OCI-LY3 (cell line): ENCODE data around the gene ZBTB16.
A peak's percentile ranks its signal among the peaks of the same experiment; 100 is the strongest.

Experiments
- H2AFZ ChIP-seq: fragments of 200-600, 300-600 bp; shearing (Covaris generic); 2 replicates; pipeline ENCODE4 v1.6.0; 2014; ENCODE audit warnings: antibody characterized with exemption, low read depth, low read length
- H3K27ac ChIP-seq: fragments of 200-600, 300-600 bp; sonication (generic); 2 replicates; pipeline ENCODE4 v1.5.1; 2014; ENCODE audit warnings: mild to moderate bottlenecking, low read length, moderate library complexity, mixed read lengths
- H3K27me3 ChIP-seq: fragments of 200-600, 300-600 bp; sonication (generic); 2 replicates; pipeline ENCODE4 v1.6.1; 2014; ENCODE audit warnings: low read depth, low read length, mixed read lengths
- H3K36me3 ChIP-seq: fragments of 200-600, 300-600 bp; sonication (generic); replicated peaks from 2 replicates; pipeline ENCODE3; 2014; ENCODE audit warnings: low read depth, low read length, mixed read lengths
- H3K4me1 ChIP-seq: fragments of 300-600, 200-600 bp; sonication (generic); 2 replicates; pipeline ENCODE4 v1.6.1; 2014; ENCODE audit warnings: low read length, mixed read lengths
- H3K4me2 ChIP-seq: fragments of 200-600, 300-600 bp; sonication (generic); 2 replicates; pipeline ENCODE4 v1.6.1; 2014; ENCODE audit warnings: low read length, mixed read lengths
- H3K4me3 ChIP-seq: fragments of 300-600, 200-600 bp; sonication (generic); 2 replicates; pipeline ENCODE4 v1.5.1; 2014; ENCODE audit warnings: antibody characterized with exemption, mild to moderate bottlenecking, low read length, moderate library complexity
- H3K79me2 ChIP-seq: fragments of 300-600, 200-600 bp; shearing (Covaris generic); 2 replicates; pipeline ENCODE4 v1.6.1; 2014; ENCODE audit warnings: mild to moderate bottlenecking, low read length, mixed read lengths
- H3K9ac ChIP-seq: fragments of 300-600, 200-600 bp; shearing (Covaris generic); 2 replicates; pipeline ENCODE4 v1.6.0; 2014; ENCODE audit warnings: mild to moderate bottlenecking, low read length, moderate library complexity
- H3K9me3 ChIP-seq: fragments of 200-600, 300-600 bp; shearing (Covaris generic); 2 replicates; pipeline ENCODE4 v1.6.1; 2014; ENCODE audit warnings: low read length, mixed read lengths; ENCODE audit not compliant: insufficient read depth
- H4K20me1 ChIP-seq: fragments of 200-600, 300-600 bp; sonication (generic); 2 replicates; pipeline ENCODE4 v1.6.1; 2016; ENCODE audit warnings: low read length, mixed read lengths; ENCODE audit not compliant: insufficient read depth
- CTCF ChIP-seq: fragments of 200-600, 300-600 bp; sonication (generic); IDR thresholded peaks from 2 replicates; pipeline ENCODE4 v1.5.1; 2014; ENCODE audit warnings: antibody characterized with exemption, low read length, low read depth
- EZH2phosphoT487 ChIP-seq: fragments of 200-600 bp; shearing (Covaris generic); IDR thresholded peaks from 2 replicates; pipeline ENCODE4 v1.6.1; 2018; ENCODE audit warnings: antibody characterized with exemption, mixed run types, low read depth

The ZBTB16 gene

GRCh38 chr11:114102993-114103896 is 43.7 kb downstream of the ZBTB16 start:
- Histone ChIP-seq H3K4me1 (peaks cover 14% of the 10 kb centered on the region), H3K79me2 (no peaks in the 10 kb centered on the region), H3K9ac (no peak overlapping the region; the same call in 1 of the 2 replicates), H3K27me3 (peaks cover 14% of the 10 kb centered on the region; the same call in 1 of the 2 replicates), H3K27ac (peak overlapping the region; percentile 18; the same call in 1 of the 2 replicates), H3K4me3 (peak overlapping the region; percentile 31; the same call in 1 of the 2 replicates), H3K9me3 (no peaks in the 10 kb centered on the region), H4K20me1 (no peaks in the 10 kb centered on the region), H3K4me2 (peak overlapping the region; percentile 63), H2AFZ (peak overlapping the region; percentile 87), H3K36me3 (no peaks in the 10 kb centered on the region)
- no peak for TF ChIP-seq EZH2phosphoT487
- no peak for TF ChIP-seq CTCF

- H3K79me2 ChIP-seq, result no peaks in the 10 kb centered on the region
- no peak overlapping the region for H3K9ac ChIP-seq
- H3K36me3 ChIP-seq, result no peaks in the 10 kb centered on the region
- peaks cover 38% of the 10 kb centered on the region for H3K27me3 ChIP-seq
- H4K20me1 ChIP-seq, result no peaks in the 10 kb centered on the region
- no peaks in the 10 kb centered on the region for H3K9me3 ChIP-seq
- no peak overlapping the region for H3K4me2 ChIP-seq
- no peak overlapping the region for H2AFZ ChIP-seq
- H3K4me3 ChIP-seq, result no peak overlapping the region
- peaks cover 14% of the 10 kb centered on the region for H3K4me1 ChIP-seq
- no peak for TF ChIP-seq EZH2phosphoT487
- no peak for TF ChIP-seq CTCF
- H3K27ac ChIP-seq, result no peak overlapping the region
These were observed 46.1 kb downstream of the ZBTB16 start for GRCh38 chr11:114105611-114106010.

- H3K27me3 ChIP-seq, result peaks cover 41% of the 10 kb centered on the region
- no peaks in the 10 kb centered on the region for H3K9me3 ChIP-seq
- H3K36me3 ChIP-seq, result no peaks in the 10 kb centered on the region
- H3K9ac ChIP-seq, result no peak overlapping the region
- TF ChIP-seq EZH2phosphoT487 (no peak), CTCF (no peak)
- H2AFZ ChIP-seq, result no peak overlapping the region
- peaks cover 14% of the 10 kb centered on the region for H3K4me1 ChIP-seq
- H3K4me3 ChIP-seq, result no peak overlapping the region
- no peak overlapping the region for H3K4me2 ChIP-seq
- H3K79me2 ChIP-seq, result no peaks in the 10 kb centered on the region
- H3K27ac ChIP-seq, result no peak overlapping the region
- no peaks in the 10 kb centered on the region for H4K20me1 ChIP-seq
These were observed 46.5 kb downstream of the ZBTB16 start for GRCh38 chr11:114106047-114106446.

GRCh38 chr11:114106986-114107385 is 47.5 kb downstream of the ZBTB16 start:
- no peak overlapping the region for H3K4me3 ChIP-seq
- no peak overlapping the region for H2AFZ ChIP-seq
- H3K27ac ChIP-seq, result no peak overlapping the region
- H3K9me3 ChIP-seq, result no peaks in the 10 kb centered on the region
- TF ChIP-seq EZH2phosphoT487 (no peak), CTCF (no peak)
- H3K36me3 ChIP-seq, result no peaks in the 10 kb centered on the region
- no peaks in the 10 kb centered on the region for H4K20me1 ChIP-seq
- peaks cover 14% of the 10 kb centered on the region for H3K4me1 ChIP-seq
- H3K79me2 ChIP-seq, result no peaks in the 10 kb centered on the region
- peaks cover 50% of the 10 kb centered on the region for H3K27me3 ChIP-seq
- no peak overlapping the region for H3K4me2 ChIP-seq
- no peak overlapping the region for H3K9ac ChIP-seq
